ENCODE data around the gene LAMA2. TPM values are rescaled to one million over a fixed set of nuclear protein-coding genes. Genes with fewer than 3 reads are reported as not detected.

LAMA2 gene
- polyA plus RNA-seq, 1 donor from 2014 or later, result 2.5 TPM

GRCh38 chr6:129181001-129181400, 298.1 kb downstream of the LAMA2 start:
- no peaks in the 10 kb centered on the region for H3K27me3 ChIP-seq (ENCODE audit: insufficient read depth, low read depth, low read length)
- H3K4me2 ChIP-seq (ENCODE audit: low read length), result no peak overlapping the region
- H3F3A ChIP-seq (ENCODE audit: insufficient read depth, low read length, poor library complexity, severe bottlenecking), result no peaks in the 10 kb centered on the region
- no peak overlapping the region for H3K9ac ChIP-seq (ENCODE audit: low read length)
- TF ChIP-seq SMC3 (conservative IDR thresholded peaks at IDR 0.05; ENCODE audit: poor library complexity), result no peak
- TF ChIP-seq, protein P1, sequence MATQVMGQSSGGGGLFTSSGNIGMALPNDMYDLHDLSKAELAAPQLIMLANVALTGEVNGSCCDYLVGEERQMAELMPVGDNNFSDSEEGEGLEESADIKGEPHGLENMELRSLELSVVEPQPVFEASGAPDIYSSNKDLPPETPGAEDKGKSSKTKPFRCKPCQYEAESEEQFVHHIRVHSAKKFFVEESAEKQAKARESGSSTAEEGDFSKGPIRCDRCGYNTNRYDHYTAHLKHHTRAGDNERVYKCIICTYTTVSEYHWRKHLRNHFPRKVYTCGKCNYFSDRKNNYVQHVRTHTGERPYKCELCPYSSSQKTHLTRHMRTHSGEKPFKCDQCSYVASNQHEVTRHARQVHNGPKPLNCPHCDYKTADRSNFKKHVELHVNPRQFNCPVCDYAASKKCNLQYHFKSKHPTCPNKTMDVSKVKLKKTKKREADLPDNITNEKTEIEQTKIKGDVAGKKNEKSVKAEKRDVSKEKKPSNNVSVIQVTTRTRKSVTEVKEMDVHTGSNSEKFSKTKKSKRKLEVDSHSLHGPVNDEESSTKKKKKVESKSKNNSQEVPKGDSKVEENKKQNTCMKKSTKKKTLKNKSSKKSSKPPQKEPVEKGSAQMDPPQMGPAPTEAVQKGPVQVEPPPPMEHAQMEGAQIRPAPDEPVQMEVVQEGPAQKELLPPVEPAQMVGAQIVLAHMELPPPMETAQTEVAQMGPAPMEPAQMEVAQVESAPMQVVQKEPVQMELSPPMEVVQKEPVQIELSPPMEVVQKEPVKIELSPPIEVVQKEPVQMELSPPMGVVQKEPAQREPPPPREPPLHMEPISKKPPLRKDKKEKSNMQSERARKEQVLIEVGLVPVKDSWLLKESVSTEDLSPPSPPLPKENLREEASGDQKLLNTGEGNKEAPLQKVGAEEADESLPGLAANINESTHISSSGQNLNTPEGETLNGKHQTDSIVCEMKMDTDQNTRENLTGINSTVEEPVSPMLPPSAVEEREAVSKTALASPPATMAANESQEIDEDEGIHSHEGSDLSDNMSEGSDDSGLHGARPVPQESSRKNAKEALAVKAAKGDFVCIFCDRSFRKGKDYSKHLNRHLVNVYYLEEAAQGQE (IDR thresholded peaks at IDR 0.05; ENCODE audit: borderline replicate concordance), result no peak
- TF ChIP-seq EP300 (conservative IDR thresholded peaks at IDR 0.05; ENCODE audit: poor library complexity, severe bottlenecking), result no peak
- TF ChIP-seq TAF1 (IDR thresholded peaks at IDR 0.05; ENCODE audit: low read depth), result no peak
- TF ChIP-seq, protein P2, sequence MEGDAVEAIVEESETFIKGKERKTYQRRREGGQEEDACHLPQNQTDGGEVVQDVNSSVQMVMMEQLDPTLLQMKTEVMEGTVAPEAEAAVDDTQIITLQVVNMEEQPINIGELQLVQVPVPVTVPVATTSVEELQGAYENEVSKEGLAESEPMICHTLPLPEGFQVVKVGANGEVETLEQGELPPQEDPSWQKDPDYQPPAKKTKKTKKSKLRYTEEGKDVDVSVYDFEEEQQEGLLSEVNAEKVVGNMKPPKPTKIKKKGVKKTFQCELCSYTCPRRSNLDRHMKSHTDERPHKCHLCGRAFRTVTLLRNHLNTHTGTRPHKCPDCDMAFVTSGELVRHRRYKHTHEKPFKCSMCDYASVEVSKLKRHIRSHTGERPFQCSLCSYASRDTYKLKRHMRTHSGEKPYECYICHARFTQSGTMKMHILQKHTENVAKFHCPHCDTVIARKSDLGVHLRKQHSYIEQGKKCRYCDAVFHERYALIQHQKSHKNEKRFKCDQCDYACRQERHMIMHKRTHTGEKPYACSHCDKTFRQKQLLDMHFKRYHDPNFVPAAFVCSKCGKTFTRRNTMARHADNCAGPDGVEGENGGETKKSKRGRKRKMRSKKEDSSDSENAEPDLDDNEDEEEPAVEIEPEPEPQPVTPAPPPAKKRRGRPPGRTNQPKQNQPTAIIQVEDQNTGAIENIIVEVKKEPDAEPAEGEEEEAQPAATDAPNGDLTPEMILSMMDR (IDR thresholded peaks at IDR 0.05; ENCODE audit: poor library complexity, severe bottlenecking), result no peak
- no peak for TF ChIP-seq EZH2 (IDR thresholded peaks at IDR 0.05; ENCODE audit: borderline replicate concordance, insufficient read depth, low read length, poor library complexity, severe bottlenecking)
- TF ChIP-seq RAD21 (conservative IDR thresholded peaks at IDR 0.05), result no peak
- TF ChIP-seq MXI1 (conservative IDR thresholded peaks at IDR 0.05; ENCODE audit: poor library complexity, severe bottlenecking), result no peak
- no peak for TF ChIP-seq POLR2AphosphoS5 (IDR thresholded peaks at IDR 0.05)
- no peaks in the 10 kb centered on the region for H3K36me3 ChIP-seq (ENCODE audit: insufficient read depth, low read length)
- H3K79me2 ChIP-seq (replicated peaks; ENCODE audit: insufficient read depth, low read length), result no peaks in the 10 kb centered on the region
- no peaks in the 10 kb centered on the region for H3K9me2 ChIP-seq (ENCODE audit: insufficient read depth, low read length)
- H3K4me3 ChIP-seq (ENCODE audit: low read length), result no peak overlapping the region
- H3K9me3 ChIP-seq (ENCODE audit: low read length), result no peaks in the 10 kb centered on the region
- no peaks in the 10 kb centered on the region for H4K20me1 ChIP-seq (ENCODE audit: insufficient read depth)
- H2AFZ ChIP-seq (ENCODE audit: low read depth, low read length), result no peak overlapping the region
- no peak overlapping the region for H3K27ac ChIP-seq (ENCODE audit: low read length)

GRCh38 chr6:129183187-129183591, 300.3 kb downstream of the LAMA2 start:
- no peaks in the 10 kb centered on the region for H3K9me3 ChIP-seq (ENCODE audit: low read length)
- H3K4me3 ChIP-seq (ENCODE audit: low read length), result no peak overlapping the region
- H3K27me3 ChIP-seq (ENCODE audit: insufficient read depth, low read depth, low read length), result no peaks in the 10 kb centered on the region
- no peak overlapping the region for H3K27ac ChIP-seq (ENCODE audit: low read length)
- no peaks in the 10 kb centered on the region for H3F3A ChIP-seq (ENCODE audit: insufficient read depth, low read length, poor library complexity, severe bottlenecking)
- TF ChIP-seq EZH2 (IDR thresholded peaks at IDR 0.05; ENCODE audit: borderline replicate concordance, insufficient read depth, low read length, poor library complexity, severe bottlenecking) (no peak), SMC3 (conservative IDR thresholded peaks at IDR 0.05; ENCODE audit: poor library complexity) (no peak), TAF1 (IDR thresholded peaks at IDR 0.05; ENCODE audit: low read depth) (no peak), POLR2AphosphoS5 (IDR thresholded peaks at IDR 0.05) (no peak), MXI1 (conservative IDR thresholded peaks at IDR 0.05; ENCODE audit: poor library complexity, severe bottlenecking) (no peak), RAD21 (conservative IDR thresholded peaks at IDR 0.05) (no peak), EP300 (conservative IDR thresholded peaks at IDR 0.05; ENCODE audit: poor library complexity, severe bottlenecking) (no peak)
- TF ChIP-seq, protein P1 (IDR thresholded peaks at IDR 0.05; ENCODE audit: borderline replicate concordance), result no peak
- TF ChIP-seq, protein P2 (IDR thresholded peaks at IDR 0.05; ENCODE audit: poor library complexity, severe bottlenecking), result no peak
- H3K9ac ChIP-seq (ENCODE audit: low read length), result no peak overlapping the region
- no peaks in the 10 kb centered on the region for H3K79me2 ChIP-seq (replicated peaks; ENCODE audit: insufficient read depth, low read length)
- no peak overlapping the region for H3K4me2 ChIP-seq (ENCODE audit: low read length)
- H4K20me1 ChIP-seq (ENCODE audit: insufficient read depth), result no peaks in the 10 kb centered on the region
- H3K9me2 ChIP-seq (ENCODE audit: insufficient read depth, low read length), result no peaks in the 10 kb centered on the region
- H2AFZ ChIP-seq (ENCODE audit: low read depth, low read length), result no peak overlapping the region
- H3K36me3 ChIP-seq (ENCODE audit: insufficient read depth, low read length), result no peaks in the 10 kb centered on the region
